Measurements from ENCODE around the gene CCDC88B.

CCDC88B gene

DNA sequence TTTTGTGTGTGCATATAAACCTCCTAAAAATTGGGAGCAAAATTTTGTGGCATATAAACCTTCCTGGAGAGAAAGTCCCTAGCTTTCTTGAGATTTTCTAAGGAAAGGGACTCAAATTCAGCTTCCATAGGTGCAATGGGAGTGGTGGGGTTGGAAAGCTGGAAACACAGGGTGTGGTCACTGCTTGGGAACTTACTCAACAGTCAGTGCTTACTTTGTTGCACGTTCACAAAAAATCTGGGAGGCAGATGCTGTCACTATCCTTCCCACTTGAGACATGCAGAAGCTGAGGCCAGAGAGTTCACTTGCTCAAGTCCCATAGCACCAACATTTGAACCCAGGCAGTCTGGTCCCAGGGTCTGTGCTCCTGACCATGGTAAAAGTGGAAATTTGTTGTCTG, 43.8 kb upstream of the CCDC88B start:
- no peak overlapping the region for H3K27ac ChIP-seq (ENCODE audit: low read length)
- H3K4me1 ChIP-seq (ENCODE audit: low read length) = no peaks in the 10 kb centered on the region
- H3K79me2 ChIP-seq (ENCODE audit: low read length) = no peaks in the 10 kb centered on the region
- no peak overlapping the region for H3K4me2 ChIP-seq (ENCODE audit: low read length)
- H4K20me1 ChIP-seq (ENCODE audit: insufficient read depth, low read length) = no peaks in the 10 kb centered on the region
- H3K36me3 ChIP-seq (replicated peaks; ENCODE audit: low read depth, low read length) = no peaks in the 10 kb centered on the region
- H3K9ac ChIP-seq (ENCODE audit: low read length) = no peak overlapping the region
- H2AFZ ChIP-seq (ENCODE audit: low read depth, low read length) = no peak overlapping the region
- H3K27me3 ChIP-seq (ENCODE audit: low read depth, low read length) = peaks cover 16% of the 10 kb centered on the region; the same call in 1 of the 2 replicates
- no peak for TF ChIP-seq EZH2phosphoT487 (IDR thresholded peaks at IDR 0.05; ENCODE audit: low read depth)
- TF ChIP-seq, protein P1, sequence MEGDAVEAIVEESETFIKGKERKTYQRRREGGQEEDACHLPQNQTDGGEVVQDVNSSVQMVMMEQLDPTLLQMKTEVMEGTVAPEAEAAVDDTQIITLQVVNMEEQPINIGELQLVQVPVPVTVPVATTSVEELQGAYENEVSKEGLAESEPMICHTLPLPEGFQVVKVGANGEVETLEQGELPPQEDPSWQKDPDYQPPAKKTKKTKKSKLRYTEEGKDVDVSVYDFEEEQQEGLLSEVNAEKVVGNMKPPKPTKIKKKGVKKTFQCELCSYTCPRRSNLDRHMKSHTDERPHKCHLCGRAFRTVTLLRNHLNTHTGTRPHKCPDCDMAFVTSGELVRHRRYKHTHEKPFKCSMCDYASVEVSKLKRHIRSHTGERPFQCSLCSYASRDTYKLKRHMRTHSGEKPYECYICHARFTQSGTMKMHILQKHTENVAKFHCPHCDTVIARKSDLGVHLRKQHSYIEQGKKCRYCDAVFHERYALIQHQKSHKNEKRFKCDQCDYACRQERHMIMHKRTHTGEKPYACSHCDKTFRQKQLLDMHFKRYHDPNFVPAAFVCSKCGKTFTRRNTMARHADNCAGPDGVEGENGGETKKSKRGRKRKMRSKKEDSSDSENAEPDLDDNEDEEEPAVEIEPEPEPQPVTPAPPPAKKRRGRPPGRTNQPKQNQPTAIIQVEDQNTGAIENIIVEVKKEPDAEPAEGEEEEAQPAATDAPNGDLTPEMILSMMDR (IDR thresholded peaks at IDR 0.05; ENCODE audit: low read depth, low read length) = no peak
- no peaks in the 10 kb centered on the region for H3K9me3 ChIP-seq (ENCODE audit: insufficient read depth, low read length)
- H3K4me3 ChIP-seq (ENCODE audit: low read length) = no peak overlapping the region

DNA sequence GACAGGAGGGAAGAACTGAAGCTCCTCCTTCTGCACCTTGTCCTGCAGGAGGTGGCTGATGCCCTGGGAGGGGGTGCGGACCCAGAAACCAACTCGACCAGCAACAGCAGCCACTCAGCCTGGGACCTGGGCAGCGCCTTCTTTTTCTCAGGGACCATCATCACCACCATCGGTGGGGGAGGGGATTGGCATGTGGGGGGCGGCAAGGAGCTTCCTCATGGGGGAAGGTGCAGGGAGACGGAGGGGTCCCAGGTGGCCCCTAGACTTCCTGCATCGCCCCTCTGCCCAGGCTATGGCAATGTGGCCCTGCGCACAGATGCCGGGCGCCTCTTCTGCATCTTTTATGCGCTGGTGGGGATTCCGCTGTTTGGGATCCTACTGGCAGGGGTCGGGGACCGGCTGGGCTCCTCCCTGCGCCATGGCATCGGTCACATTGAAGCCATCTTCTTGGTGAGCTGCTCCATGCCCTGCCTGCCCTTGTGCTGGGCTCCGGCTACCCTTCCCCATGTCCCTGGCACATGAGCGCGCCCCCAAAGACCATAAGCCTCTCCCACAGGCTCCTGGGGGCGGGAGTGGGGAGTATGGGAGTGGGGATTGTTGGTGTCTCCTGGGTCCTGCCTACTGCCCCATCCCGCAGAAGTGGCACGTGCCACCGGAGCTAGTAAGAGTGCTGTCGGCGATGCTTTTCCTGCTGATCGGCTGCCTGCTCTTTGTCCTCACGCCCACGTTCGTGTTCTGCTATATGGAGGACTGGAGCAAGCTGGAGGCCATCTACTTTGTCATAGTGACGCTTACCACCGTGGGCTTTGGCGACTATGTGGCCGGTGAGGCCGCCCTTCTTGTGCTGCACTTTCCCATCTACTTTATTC, 42.9 kb upstream of the CCDC88B start:
- H3K9ac ChIP-seq (ENCODE audit: low read length) = no peak overlapping the region
- H4K20me1 ChIP-seq (ENCODE audit: insufficient read depth, low read length) = no peaks in the 10 kb centered on the region
- H3K4me3 ChIP-seq (ENCODE audit: low read length) = no peak overlapping the region
- H3K9me3 ChIP-seq (ENCODE audit: insufficient read depth, low read length) = no peaks in the 10 kb centered on the region
- no peak overlapping the region for H2AFZ ChIP-seq (ENCODE audit: low read depth, low read length)
- H3K4me1 ChIP-seq (ENCODE audit: low read length) = no peaks in the 10 kb centered on the region
- H3K27ac ChIP-seq (ENCODE audit: low read length) = no peak overlapping the region
- peaks cover 16% of the 10 kb centered on the region; the same call in 1 of the 2 replicates for H3K27me3 ChIP-seq (ENCODE audit: low read depth, low read length)
- no peaks in the 10 kb centered on the region for H3K79me2 ChIP-seq (ENCODE audit: low read length)
- TF ChIP-seq, protein P1 (IDR thresholded peaks at IDR 0.05; ENCODE audit: low read depth, low read length) = no peak
- no peak for TF ChIP-seq EZH2phosphoT487 (IDR thresholded peaks at IDR 0.05; ENCODE audit: low read depth)
- no peak overlapping the region for H3K4me2 ChIP-seq (ENCODE audit: low read length)
- no peaks in the 10 kb centered on the region for H3K36me3 ChIP-seq (replicated peaks; ENCODE audit: low read depth, low read length)

DNA sequence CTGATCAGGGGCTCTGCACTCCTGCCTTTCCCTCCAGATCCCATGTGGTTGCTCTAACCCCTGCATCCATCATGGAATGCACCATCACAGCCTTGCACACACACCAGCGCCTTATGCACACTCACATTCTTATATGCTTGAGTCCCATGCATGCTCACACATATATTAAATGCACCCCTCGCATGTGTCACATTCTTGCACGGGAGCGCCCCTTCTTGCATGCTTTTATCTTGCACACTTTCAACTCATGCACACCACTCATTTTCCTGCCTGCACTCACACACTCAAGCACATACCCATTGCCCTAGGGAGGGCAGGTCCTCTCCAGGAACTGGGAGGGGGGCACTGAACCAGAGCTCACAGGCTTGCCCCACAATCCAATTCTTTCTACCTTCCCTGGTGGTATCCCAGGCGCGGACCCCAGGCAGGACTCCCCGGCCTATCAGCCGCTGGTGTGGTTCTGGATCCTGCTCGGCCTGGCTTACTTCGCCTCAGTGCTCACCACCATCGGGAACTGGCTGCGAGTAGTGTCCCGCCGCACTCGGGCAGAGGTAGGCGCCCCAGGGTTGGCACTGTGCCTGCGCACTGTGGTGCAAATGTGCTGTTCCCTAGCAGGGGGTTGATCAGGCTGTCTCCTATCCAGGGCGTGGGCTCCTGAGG, 42.2 kb upstream of the CCDC88B start:
- peaks cover 16% of the 10 kb centered on the region; the same call in 1 of the 2 replicates for H3K27me3 ChIP-seq (ENCODE audit: low read depth, low read length)
- no peak overlapping the region for H3K9ac ChIP-seq (ENCODE audit: low read length)
- no peaks in the 10 kb centered on the region for H3K9me3 ChIP-seq (ENCODE audit: insufficient read depth, low read length)
- H3K36me3 ChIP-seq (replicated peaks; ENCODE audit: low read depth, low read length) = no peaks in the 10 kb centered on the region
- H3K27ac ChIP-seq (ENCODE audit: low read length) = no peak overlapping the region
- no peaks in the 10 kb centered on the region for H3K79me2 ChIP-seq (ENCODE audit: low read length)
- H3K4me1 ChIP-seq (ENCODE audit: low read length) = no peaks in the 10 kb centered on the region
- no peak overlapping the region for H2AFZ ChIP-seq (ENCODE audit: low read depth, low read length)
- H3K4me3 ChIP-seq (ENCODE audit: low read length) = no peak overlapping the region
- no peak for TF ChIP-seq EZH2phosphoT487 (IDR thresholded peaks at IDR 0.05; ENCODE audit: low read depth)
- TF ChIP-seq, protein P1 (IDR thresholded peaks at IDR 0.05; ENCODE audit: low read depth, low read length) = no peak
- H4K20me1 ChIP-seq (ENCODE audit: insufficient read depth, low read length) = no peaks in the 10 kb centered on the region
- H3K4me2 ChIP-seq (ENCODE audit: low read length) = no peak overlapping the region

Data from OCI-LY3 (cell line).